GM19372 (cell line): ENCODE results near the gene MYH16.
"Not testable (repeated sequence)": the region's sequence is repeated elsewhere in the genome, so short reads cannot be mapped to it uniquely, and the experiment has no call there.

Experiments used
- ATAC-seq: cut with Tn5 transposase; IDR thresholded peaks from one replicate; pipeline ENCODE4 v1.9.1; 2021; ENCODE audit warnings: mild to moderate bottlenecking, low read depth, moderate library complexity; ENCODE audit not compliant: unreplicated experiment

Gene MYH16

GRCh38 chr7:99257065-99257464 lies 15.6 kb upstream of the MYH16 start:
- ATAC-seq: no peak

GRCh38 chr7:99257675-99258074 lies 15.0 kb upstream of the MYH16 start:
- ATAC-seq: no peak

GRCh38 chr7:99258501-99258900 lies 14.1 kb upstream of the MYH16 start:
- no peak for ATAC-seq

- no peak for ATAC-seq
Measured at GRCh38 chr7:99260395-99260794, 12.2 kb upstream of the MYH16 start.

GRCh38 chr7:99261646-99262045 lies 11.0 kb upstream of the MYH16 start:
- ATAC-seq: no peak

- no peak for ATAC-seq
Measured at GRCh38 chr7:99265848-99266480, 6.7 kb upstream of the MYH16 start.

GRCh38 chr7:99267481-99267840 lies 5.2 kb upstream of the MYH16 start:
- ATAC-seq: no peak

- no peak for ATAC-seq
Measured at GRCh38 chr7:99267841-99268576, 4.6 kb upstream of the MYH16 start.

GRCh38 chr7:99268577-99268908 lies 4.1 kb upstream of the MYH16 start:
- no peak for ATAC-seq

GRCh38 chr7:99270702-99271101 lies 1.9 kb upstream of the MYH16 start:
- no peak for ATAC-seq

GRCh38 chr7:99273561-99273960 lies 922 bp downstream of the MYH16 start:
- ATAC-seq: not testable (repeated sequence)

- not testable (repeated sequence) for ATAC-seq
Measured at GRCh38 chr7:99274908-99275307, 2.3 kb downstream of the MYH16 start.

- ATAC-seq: no peak
Measured at GRCh38 chr7:99275496-99275895, 2.9 kb downstream of the MYH16 start.

- no peak for ATAC-seq
Measured at GRCh38 chr7:99278180-99278579, 5.5 kb downstream of the MYH16 start.

GRCh38 chr7:99284165-99284564 lies 11.5 kb downstream of the MYH16 start:
- not testable (repeated sequence) for ATAC-seq

- no peak for ATAC-seq
Measured at GRCh38 chr7:99287779-99288534, 15.3 kb downstream of the MYH16 start.

GRCh38 chr7:99289185-99289584 lies 16.5 kb downstream of the MYH16 start:
- ATAC-seq: no peak

- ATAC-seq: not testable (repeated sequence)
Measured at GRCh38 chr7:99290148-99290547, 17.5 kb downstream of the MYH16 start.

- ATAC-seq: no peak
Measured at GRCh38 chr7:99290980-99291607, 18.5 kb downstream of the MYH16 start.

- ATAC-seq: no peak
Measured at GRCh38 chr7:99292127-99292526, 19.5 kb downstream of the MYH16 start.

GRCh38 chr7:99293167-99293566 lies 20.5 kb downstream of the MYH16 start:
- no peak for ATAC-seq
